Fibroblast of lung (primary cell): ENCODE measurements around the gene CELF5.

Experiments used
- EZH2 ChIP-seq: IDR thresholded peaks from 2 replicates; pipeline ENCODE4 v1.5.1; 2012; ENCODE audit warnings: low read length, control low read depth, mild to moderate bottlenecking; ENCODE audit errors: missing control alignments
- TF ChIP-seq, protein P1 (sequence below), 2 donors: IDR thresholded peaks in 1 of 2; conservative IDR thresholded peaks in 1 of 2; 1 replicate in 1 of 2; 2 replicates in 1 of 2; pipeline ENCODE4 v1.5.1; 2011 to 2012; ENCODE audit warnings: low read length in 2 of 2, control low read depth in 1 of 2, inconsistent platforms in 1 of 2, low read depth in 1 of 2, mild to moderate bottlenecking in 1 of 2

GRCh38 chr19:3340340-3340739 lies 115.9 kb downstream of the CELF5 start:
- TF ChIP-seq, protein P1, sequence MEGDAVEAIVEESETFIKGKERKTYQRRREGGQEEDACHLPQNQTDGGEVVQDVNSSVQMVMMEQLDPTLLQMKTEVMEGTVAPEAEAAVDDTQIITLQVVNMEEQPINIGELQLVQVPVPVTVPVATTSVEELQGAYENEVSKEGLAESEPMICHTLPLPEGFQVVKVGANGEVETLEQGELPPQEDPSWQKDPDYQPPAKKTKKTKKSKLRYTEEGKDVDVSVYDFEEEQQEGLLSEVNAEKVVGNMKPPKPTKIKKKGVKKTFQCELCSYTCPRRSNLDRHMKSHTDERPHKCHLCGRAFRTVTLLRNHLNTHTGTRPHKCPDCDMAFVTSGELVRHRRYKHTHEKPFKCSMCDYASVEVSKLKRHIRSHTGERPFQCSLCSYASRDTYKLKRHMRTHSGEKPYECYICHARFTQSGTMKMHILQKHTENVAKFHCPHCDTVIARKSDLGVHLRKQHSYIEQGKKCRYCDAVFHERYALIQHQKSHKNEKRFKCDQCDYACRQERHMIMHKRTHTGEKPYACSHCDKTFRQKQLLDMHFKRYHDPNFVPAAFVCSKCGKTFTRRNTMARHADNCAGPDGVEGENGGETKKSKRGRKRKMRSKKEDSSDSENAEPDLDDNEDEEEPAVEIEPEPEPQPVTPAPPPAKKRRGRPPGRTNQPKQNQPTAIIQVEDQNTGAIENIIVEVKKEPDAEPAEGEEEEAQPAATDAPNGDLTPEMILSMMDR (conservative IDR thresholded peaks at IDR 0.05 in 1 of 2, IDR thresholded peaks at IDR 0.05 in 1 of 2; ENCODE audit: low read depth in 1 of 2, low read length in 2 of 2), result no peak
- no peak for TF ChIP-seq EZH2
